Head of caudate nucleus (tissue), 42 donors: ENCODE results near the gene SOX1.
A peak's percentile ranks its signal among the peaks of the same experiment; 100 is the strongest.

Experiments used
- DNase-seq, 42 donors: peaks; one replicate each; pipeline versions ENCODE4 v3.0.0 to v3.0.0-alpha.2; 2020 to 2021; ENCODE audit warnings: mixed read lengths in 7 of 42
- intact Hi-C: fragments of 100-400 bp; cut with DNase I; formaldehyde crosslinking; loops from one replicate; pipeline ENCODE4 v1.15.0; 2022

Gene SOX1

DNA sequence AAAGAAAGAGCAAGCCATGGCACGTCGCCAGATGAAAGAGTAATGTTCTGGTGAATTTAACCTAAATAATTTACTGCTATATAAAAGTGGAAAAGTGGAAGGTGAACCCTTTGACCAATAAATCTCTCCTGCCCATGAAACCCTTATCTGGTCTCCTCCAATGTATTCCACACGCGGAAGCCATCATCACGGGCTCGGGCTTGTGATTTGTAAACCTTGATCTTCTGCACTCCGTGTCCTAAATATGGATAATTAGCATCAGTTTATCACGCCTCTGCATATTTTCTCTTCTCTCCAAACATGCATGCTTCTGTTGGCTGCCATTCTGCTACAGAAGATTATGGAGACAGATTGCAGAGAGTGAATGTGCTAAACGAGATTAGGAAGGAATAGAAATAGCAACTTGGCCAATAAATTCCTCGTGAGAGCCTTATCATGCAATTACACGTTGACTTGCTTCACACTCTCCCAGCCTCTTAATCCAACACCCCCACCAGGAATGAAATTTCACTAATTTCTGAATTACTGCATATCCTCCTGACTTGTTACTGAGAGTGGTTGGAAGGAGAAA is 34.5 kb downstream of the SOX1 start:
- DNase-seq: no peak
- intact Hi-C loops: no loop called here

DNA sequence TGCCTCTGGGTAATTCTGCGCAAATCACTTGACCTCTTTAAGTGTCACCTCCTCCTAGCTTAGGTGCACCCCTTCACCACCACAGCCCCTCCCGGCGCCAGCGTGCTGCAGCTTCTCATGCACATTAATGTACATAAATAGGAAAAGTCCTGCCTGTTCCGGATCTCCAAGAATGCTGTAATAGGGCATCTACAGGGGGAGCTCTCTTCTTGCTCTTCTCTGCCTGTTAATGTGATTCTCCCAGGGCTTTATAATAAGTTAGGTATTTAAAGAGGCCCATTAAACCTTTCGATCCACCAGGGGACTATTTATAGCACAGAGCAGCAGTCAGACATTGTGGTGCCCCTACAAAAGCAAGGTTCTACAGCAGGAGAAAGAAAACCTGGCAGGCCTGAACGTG is 35.3 kb downstream of the SOX1 start:
- no peak for DNase-seq
- intact Hi-C loops: no loop called here

DNA sequence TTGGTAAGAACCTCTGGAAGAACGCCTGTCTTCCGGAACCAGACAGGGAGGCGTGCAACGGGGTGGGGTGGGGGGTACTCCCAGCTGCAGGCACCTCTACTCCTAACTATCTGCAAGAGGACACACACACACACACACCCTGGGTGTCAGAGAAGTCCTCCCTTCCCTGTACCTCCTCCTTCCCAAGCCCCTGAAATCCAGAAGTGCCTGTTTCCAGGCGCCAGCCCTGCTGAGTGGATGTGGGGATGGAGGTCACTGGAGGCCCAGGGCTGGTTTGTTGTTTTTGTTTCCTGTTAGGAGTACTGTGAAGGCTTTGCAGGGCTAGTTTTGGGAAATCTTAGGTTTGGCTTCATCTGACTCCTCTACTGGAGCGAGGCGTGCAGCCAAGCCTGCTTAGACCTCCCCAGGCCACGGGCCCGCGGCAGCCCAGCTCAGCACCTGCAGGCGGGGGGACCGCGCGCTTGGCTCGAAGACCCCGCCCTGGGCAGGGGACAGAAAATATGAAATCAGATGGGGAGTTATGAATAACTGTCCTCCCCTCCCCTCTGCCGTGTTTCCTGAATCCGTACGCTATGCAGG is 36.4 kb downstream of the SOX1 start:
- intact Hi-C loops: no loop called here
- DNase-seq: no peak

DNA sequence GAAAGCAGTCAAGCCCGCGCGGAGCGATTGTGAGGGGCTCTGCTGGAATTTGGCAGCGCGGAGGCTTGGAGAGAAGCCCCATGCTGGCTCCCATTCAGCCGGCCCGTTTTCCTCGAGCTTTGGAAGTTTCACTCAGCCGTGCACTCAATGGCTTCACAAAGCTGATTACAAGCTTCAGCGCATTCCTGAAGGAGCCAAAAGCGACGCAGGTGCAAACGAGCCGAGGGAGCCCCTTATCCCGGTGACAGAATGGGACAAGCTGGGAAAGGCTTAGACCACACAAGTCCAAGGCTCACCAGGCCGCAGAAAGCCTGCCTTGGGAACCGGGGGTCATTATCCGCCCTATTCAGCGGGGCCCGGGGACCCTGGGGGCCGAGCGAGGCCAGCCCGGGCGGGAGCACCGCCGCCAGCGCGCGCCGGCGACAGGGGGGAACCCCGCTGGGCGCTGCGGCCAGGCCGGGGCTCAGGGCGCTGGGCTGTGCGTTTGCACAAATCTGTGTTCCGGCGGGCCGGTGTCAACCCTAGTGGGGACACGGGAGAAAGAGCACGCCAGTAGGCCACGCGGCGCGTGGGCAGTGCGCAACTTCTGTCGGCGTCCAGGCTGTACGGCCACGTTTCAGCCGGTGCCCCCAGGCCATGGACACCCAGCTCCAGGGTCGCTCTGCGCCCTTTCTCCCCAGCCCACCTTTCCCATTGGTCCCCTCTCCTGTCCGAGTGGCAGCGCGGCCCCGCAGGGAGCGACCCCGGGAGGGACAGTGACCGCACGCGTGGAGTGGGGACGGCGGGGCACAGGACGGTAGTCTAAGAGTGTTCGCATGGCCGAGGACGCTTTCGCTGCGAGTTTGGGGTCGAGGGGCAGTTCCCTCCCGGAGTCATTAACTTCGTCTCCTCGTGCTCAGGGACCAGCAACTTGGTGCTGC is 37.3 kb downstream of the SOX1 start:
- DNase-seq: peak in 12 of 42 donors; percentile 16 to 63 (median 34)
- intact Hi-C loops: no loop called here

DNA sequence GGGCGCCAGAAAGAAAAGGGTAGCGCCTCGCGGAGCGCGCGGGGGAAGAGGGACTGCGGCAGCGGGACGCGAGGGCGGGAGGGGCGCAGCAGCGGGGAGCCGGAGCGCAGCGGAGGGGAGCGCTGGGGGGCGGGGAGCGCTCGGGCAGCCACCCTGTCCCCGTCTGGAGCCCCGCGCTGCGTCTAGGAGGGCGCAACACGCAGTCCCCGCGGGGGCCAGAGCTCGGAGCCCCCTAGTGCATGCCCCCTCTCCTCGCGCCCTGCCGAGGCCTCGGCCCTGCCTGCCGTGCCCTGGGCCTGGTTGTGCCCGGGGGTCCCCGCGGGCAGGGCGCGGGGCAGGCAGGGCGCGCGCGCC is 37.9 kb downstream of the SOX1 start:
- intact Hi-C loops: no loop called here
- DNase-seq: peak in 1 of 42 donors; percentile 33

DNA sequence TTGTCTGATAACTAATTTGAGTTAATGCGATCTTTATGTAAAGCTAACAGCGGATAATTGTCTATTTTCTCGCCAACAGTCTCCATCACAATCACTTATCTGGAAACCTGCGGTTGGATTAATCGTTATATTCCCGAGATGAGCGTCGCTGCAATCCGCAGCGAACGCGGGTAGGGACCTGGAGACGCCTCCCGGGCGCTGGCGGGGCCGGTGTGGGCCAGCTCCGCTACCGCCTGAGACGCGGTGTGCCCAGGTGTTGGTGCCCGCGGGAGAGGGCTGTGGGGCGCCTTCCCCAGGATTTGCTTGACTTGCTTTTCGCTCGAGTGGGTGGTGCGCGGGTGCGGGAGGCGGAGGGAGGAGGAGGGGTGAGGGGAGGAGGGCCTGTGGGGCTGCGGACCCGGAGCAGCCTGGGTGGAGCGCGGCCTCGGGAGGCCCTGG is 38.3 kb downstream of the SOX1 start:
- peak in 1 of 42 donors; percentile 39 for DNase-seq
- intact Hi-C loops: no loop called here

DNA sequence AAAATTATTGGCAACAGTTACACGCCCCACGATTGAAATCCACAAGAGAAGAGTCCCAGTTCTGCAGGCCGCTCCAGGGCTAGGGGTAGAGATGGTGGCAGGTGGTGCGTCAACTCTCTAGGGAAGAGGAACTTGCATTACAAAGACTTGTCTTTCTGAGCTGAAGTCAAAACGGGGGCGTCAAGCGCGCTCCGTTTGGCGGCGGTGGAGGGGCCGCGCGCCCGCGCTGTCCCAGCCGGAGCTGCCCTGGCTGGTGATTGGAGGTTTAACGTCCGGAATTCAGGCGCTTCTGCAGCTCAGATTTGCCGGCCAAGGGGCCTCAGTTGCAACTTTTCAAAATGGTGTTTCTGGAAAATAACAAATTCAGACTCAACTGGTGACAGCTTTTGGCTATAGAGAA is 38.9 kb downstream of the SOX1 start:
- intact Hi-C loops: no loop called here
- peak in 21 of 42 donors; percentile 20 to 61 (median 43) for DNase-seq

DNA sequence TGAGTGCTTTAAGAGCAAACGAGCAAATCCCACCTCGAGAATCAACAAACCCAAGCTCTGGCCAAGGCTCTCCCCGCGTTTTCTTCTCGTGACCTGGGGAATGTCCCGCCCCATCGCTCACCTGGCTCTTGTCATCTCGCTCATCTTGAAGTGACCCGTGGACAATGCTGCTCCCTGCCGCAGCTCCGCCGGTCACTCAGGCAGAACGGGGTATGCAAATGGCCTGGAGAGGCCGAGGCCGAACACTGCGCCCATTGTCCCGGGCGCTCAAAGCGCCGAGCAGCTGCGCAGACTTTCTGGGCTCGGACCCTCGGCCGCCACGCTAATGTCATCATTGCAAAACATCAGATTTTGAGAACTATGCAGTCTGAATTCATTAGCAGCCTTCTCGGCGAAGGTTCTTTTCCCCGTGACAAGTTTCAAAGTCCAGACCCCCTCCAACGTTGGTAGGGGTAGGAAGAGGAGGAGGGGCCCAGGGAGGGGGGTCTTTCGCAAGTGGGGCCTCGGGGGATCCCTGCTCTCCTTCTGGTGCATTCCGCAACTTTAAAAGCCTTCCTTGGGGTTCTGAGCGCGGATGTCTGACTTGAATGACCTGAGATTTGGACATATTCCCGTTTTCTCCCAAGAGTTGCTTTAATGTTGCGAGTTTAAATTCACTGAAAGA is 39.7 kb downstream of the SOX1 start:
- intact Hi-C loops: no loop called here
- peak; percentile 21 to 83 (median 64) for DNase-seq

DNA sequence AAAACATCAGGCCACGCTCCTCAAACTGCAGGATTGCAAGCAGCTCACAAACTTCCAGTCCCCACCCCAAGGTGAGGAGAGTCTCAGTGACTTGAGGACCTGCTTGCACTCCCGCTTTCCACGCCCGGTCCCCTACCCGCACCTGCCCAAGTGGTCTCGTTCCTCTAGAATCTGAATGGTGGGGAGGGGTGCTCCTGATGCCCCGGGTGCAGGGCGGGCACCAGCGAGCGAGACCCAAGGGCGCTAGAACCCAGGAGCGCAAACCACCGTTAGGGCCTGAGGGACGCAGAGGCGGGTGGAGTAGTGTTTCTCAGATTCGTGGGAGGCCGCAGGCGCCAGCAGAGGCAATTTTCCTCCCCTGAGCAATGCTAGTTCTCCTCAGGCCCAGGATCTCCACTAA is 40.3 kb downstream of the SOX1 start:
- intact Hi-C loops: no loop called here
- DNase-seq: peak in 1 of 42 donors; percentile 35

DNA sequence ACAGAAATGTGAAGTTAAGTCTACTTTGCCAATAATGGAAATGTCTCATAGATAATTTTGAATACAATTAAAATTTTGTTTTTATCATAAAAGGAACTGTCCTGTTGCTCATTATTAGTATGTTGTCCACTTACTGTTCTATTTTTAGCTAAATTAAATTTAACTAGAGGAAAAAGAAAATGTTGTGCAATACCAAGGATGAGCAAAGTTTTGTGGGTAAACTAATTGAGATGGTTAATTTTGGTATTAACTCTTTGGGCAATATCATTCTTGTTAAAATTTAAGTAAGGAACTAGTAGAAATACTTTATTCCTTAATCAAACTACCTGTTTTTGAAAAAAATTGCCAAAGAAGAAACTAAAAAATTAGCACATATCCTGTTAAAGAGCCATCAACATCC is 43.5 kb downstream of the SOX1 start:
- no peak for DNase-seq
- intact Hi-C loops: no loop called here

DNA sequence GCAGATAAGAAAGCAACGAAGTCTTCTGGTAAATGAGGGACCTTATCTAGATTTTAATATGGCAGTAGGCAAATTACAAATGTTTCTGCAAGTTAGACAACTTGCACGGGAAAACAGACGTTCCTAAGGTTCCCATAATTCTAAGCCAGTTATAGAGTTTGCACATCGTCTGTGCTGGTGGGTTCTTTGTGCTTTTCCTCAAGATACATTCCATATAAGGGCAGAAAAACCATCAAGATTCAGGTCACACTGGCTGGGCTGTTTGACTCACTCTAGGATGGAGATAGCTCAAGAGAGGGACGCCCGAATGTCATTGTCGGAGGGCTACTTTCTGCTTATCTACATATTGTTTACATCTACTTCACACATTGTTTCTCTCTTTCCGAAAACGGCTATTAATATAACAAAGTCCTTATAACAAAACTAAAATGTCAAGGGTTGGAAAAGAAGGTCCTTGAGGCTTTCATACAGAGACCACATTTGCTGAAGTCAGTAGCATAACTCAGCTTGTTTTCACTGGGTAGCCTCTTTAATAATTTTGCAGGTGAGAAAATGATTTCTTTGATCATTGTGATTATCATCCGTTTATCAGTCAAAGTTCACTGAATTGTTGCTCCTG is 44.4 kb downstream of the SOX1 start:
- DNase-seq: peak in 1 of 42 donors; percentile 39

DNA sequence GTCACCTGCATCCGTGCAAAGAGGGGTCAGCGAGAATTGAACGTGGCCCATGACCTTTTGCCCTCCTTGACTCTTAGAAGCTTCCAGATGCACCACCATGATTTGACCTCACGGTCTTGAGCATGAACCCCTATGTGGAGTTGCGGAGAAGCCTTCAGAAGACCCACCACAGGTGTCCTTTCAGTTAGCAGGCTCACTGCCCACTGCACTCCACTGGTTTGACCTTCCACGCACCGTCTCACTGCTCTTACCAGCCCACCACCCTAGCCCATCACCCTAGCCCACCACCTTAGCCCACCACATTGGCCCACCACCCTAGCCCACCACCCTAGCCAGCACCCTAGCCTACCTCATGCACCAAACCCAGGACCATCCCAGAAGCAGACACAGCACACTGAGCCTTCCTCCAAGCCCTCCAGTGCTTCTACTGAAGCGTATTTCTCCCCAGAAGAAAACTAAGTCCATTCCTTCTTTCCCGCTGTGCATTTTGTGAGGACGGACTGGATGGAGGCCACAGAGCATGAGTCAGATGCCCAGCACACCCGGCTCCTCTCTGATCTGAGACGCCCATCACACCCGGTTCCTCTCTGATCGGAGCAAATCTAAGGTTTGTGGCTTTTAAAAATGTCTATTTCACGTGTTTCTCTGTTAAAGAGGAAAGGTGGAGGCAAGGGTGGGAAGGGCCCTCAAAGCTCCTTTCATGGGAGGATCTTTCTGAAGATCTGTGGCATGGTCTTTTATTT is 45.8 kb downstream of the SOX1 start:
- intact Hi-C loops: no loop called here
- peak in 4 of 42 donors; percentile 4 to 14 (median 12) for DNase-seq

More for the DNA sequence above, 44.4 kb downstream of the SOX1 start:
- intact Hi-C loops: no loop called here

DNA sequence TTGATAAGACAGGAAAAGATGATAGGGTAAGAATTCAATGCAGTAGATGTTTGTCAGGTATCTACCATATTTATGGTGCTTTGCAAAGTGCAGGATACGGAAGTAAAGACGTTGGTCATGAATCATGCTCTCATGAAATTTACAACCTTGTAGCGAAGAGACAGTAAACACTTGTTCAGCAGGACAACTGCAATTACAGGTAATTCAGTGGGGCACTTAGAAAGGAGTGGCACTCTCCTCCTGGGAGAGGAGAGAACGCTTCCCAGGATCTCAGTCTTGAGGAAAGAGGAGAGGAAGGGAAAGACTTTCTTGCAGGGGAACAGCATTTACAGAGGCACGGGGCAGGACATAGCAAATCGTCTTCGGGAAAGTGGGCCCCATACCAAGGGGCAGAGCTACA is 46.4 kb downstream of the SOX1 start:
- intact Hi-C loops: no loop called here
- DNase-seq: peak in 1 of 42 donors; percentile 7

DNA sequence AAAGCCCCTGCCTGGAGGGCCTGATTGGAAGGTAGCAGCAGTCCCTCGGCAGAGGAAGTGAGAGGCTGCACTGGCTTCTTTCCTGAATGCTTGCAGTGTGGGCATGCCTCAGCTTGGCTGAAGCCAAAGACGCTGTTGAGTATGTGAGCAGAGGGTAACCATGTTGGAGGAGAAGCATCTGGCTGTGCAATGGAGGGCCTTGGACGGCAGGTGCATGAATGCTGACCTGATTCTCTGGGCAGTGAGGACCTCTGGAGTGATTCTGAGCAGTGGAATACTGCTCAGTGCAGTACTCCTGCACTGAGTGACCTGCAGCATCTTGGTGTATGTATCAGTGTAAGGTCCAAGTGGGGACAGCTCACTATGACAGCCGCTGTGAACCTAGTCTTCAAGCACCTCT is 46.9 kb downstream of the SOX1 start:
- DNase-seq: no peak
- intact Hi-C loops: no loop called here

DNA sequence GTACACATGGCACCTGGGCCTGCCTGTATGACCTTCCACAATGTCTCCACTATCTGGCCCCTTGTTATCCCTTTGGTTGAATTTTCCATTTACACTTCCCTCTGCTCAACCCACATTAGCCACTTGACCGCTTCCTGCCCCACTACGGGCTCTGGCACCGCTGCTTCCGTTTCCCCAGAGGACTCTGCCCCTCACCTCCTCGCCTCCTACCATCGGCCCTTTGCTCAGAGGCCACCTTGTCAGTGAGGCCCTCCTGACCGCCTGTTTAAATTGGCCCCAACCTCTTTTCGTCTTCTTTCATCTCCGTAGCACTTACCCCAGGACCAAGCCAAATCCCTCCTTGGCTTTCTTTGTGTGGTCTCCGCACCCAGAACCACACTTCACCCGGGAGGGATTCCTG is 47.4 kb downstream of the SOX1 start:
- DNase-seq: peak in 2 of 42 donors; percentile 7 to 24
- intact Hi-C loops: no loop called here

DNA sequence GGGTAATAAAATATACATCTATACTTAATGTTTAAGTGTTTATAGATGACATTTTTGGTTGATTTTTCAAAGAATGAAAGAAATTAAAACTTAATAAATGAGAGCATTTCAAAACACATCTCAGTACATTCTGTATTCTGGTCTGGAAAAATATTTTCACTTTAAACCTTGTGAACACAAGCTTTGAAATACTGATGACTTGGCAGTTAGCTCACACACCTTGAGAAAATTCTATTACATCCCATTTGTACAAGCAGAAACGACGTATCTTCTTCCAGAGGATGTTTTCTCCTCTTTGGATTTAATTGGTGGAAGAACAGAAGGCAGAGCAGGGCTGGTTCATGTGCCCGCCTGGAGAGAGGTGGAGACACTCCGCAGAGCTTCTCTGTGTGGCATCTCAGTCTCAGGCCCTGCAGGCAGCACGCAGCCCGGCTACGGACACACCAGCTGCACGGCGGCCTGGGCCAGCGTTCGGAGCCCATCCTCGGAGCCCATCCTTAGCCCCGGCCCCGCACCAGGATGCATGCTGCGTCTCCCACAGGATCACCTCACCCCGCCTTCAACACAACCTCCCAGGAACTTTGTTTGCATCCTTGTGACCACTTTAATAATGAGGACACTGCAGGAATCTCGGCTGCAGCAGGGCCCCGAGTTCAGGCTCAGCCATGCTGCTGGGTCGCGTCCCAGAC is 48.6 kb downstream of the SOX1 start:
- DNase-seq: peak in 3 of 42 donors; percentile 6 to 31 (median 26)
- intact Hi-C loops: no loop called here

DNA sequence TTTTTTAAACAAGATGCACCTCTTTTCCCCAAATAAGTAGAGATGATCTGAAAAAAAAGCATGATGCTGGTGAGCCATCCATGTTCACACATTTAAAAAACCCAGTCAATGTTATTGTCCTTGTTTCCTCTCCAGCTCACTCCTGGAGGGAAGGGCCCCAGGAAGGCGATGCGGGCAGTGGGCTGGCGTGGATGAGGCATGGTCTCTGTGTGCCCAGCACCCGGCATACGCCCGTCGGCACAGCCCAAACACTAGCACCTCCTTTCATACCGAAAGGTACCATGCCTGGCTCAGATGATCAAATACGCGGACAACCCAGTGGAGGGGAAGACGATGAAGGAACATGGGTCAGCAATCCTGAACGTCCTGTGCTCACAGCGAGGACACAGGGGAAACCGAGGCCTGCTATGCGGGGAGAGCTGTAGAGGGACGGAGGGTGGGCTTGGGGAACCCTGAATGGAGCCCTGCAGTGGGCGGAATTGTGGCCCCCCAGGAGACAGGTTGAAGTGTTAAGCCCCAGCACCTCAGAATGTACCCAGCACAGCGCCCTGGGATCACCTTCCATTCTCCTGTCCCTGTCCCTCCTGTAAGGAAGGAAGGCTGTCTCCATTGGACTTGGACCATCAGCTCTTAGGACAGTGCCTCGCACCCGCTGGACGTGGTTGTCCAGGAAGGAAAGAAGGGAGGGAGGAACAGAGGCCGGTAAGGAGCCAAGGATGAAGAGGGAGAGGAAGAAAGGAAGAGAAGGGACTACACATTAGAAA is 49.4 kb downstream of the SOX1 start:
- DNase-seq: peak in 2 of 42 donors; percentile 3 to 18
- intact Hi-C loops: no loop called here
